Fibroblast of skin of left biceps (primary cell): Measurements from ENCODE around the gene SHB.
A peak's percentile ranks its signal among the peaks of the same experiment; 100 is the strongest.

Experiments
- DNase-seq, 2 experiments: peaks; one replicate each; pipeline ENCODE4 v3.0.0-alpha.2; 2013; ENCODE audit warnings: low read depth in 2 of 2

SHB gene

GRCh38 chr9:38042626-38043357 is 26.2 kb downstream of the SHB start:
- DNase-seq: no peak

DNA sequence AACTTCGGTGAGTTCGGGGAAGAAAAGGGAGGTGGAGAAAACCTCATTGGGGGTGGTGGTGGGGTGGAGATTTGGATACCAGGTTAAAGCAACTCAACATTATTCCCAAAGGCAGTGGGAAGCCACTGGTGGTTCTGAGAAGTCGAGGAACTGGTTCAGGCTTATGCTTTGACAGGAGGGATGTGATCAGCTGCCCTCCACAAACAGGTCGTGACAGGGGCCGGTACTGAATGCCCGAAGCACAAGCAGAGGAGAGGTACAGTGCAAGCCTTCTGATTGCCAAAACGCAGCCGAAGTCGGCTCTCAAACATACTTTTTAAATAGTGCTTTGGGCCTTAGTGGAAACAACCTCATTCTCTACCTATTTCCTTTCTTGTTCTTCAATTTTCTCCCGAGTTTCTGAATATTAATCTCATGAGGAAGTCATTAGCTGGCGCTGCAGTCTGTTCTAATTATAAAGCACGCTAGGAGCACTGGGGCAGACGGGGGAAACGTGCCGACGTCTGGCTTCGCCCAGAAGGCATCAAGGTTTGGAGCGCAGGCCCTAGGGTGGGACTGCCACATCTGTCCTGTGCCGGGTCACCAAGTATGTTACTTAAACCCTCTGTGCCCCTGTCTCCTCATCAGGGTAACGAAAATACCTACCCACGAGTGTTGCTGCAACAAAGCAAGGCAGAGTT is 27.3 kb downstream of the SHB start:
- DNase-seq: no peak

GRCh38 chr9:38039907-38040682 is 28.9 kb downstream of the SHB start:
- DNase-seq: no peak

- no peak for DNase-seq
These were observed 29.7 kb downstream of the SHB start for GRCh38 chr9:38039090-38039906.

- DNase-seq: no peak
These were observed 30.5 kb downstream of the SHB start for GRCh38 chr9:38038307-38039089.

DNA sequence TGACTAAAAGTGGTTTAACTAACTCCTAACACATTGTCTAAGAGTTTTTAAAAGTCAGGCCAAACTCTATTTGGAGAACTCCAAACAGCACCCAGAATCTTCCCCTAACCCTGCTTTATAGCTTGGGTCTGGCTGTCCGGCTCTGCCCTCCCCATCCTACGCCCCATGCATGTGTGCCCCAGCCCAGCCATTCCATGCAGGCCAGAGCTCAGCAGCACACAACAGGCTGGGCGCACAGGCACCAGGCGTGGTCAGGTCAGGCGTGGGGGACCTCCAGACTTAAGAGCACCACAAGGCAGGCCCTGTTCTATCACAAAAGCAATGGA is 31.1 kb downstream of the SHB start:
- DNase-seq: no peak

DNA sequence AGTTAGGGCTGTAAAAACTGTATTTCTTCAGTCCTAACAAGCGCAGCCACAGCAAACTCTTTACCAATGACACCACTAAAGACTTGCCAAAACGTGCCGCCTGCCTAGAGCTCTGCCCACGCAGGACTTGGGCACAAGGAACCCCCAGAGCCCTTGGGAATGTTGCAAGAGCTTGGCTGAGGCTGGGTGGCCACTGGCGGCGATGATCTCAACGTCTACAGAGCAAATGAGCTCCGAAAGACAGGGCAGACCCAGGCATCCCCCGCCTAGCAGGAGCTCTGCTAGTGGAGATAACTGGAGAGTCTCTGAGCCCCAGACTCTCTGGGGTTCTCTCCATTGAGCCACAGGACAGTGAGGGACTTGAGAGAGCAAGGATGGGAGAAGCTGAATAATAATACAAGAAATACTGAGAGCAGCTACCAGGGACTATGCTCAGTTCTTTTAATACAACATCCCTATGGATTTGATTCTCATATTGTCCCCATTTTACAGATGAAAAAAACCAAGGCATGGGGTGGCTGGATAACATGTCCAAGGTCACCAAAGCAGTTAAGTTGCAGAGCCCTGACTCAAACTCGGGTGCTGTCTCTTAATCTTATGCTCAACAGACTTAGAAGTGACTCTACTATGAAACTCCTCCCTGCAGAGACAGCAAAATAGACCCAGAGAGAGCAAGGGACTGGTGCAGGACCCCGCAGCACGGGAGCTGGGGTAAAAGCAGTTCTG is 32.5 kb downstream of the SHB start:
- no peak for DNase-seq

DNA sequence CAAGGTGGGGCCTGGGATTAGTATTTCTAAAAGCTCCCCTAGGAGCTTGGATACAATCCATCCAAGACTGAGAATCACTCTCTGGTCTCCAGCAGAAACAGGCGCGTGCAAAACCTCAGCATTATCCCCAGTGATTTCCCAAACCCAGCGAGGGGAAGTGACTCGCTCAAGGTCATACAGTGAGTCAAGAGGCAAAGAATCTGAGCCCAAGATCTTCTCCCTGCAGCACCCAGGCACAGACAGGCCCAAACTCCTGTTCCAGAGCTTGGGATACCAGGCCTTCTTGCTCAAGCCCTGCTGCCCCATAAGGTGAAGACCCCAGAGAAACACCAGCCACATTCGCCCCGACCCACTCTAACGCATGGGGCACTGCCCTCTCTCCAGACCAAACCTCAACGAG is 33.2 kb downstream of the SHB start:
- DNase-seq: peak; percentile 59 to 62

- DNase-seq: no peak
These were observed 35.1 kb downstream of the SHB start for GRCh38 chr9:38033941-38034340.

GRCh38 chr9:38032266-38033110 is 36.5 kb downstream of the SHB start:
- DNase-seq: no peak

DNA sequence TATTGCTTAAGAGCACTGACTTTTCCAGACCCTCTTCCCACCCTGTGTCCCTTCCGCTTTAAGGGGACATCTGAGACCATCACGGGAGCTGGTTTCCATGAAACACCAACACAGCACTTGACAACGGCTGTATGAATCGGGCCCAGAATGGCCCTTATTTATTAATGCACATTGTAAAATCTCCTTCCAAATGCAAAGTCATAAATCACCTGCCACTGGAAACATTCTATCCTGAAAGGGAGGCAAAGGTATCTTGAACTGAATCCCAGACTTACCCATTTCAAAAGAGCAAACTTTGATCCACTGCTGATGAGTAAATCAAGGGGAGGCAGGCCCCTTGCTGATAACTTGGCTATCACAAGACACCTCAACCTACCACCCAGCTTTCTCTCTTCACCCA is 37.4 kb downstream of the SHB start:
- no peak for DNase-seq

- no peak for DNase-seq
These were observed 38.4 kb downstream of the SHB start for GRCh38 chr9:38030658-38031057.

DNA sequence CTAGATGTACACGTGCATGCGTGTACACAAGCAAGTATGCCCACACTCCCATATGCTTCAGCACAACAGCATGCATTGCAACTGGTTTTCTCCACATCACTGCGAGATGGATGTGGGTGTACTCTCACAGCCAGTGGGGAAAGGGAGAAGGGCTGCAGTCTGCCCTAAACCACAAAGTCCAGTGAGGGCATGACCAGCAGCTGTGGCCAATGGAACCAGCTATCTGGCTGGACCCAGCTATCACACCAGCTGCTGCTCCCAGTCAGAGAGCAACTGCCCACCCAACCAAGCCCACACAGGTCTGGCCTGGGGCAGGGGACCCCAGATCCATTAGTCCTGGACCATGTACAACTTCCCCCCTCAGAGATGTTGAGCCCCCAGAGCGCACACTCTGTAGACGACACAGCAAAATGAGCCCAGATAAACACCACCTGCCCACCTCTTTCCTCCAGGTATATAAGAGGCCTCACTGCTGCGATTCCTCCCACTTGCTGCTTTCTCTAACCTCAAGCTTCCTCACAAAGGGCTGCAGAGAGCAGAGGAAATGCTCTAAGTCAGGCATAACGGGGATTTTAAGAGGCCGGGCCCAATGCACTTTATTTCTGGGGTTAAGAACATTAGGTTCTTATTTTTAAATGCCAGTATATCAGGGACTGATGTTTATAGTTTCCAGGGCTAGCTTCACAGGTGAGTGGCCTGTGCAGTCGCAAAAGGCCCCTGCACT is 39.0 kb downstream of the SHB start:
- no peak for DNase-seq

GRCh38 chr9:38027714-38028113 is 41.3 kb downstream of the SHB start:
- no peak for DNase-seq

GRCh38 chr9:38026840-38027527 is 42.0 kb downstream of the SHB start:
- no peak for DNase-seq

DNA sequence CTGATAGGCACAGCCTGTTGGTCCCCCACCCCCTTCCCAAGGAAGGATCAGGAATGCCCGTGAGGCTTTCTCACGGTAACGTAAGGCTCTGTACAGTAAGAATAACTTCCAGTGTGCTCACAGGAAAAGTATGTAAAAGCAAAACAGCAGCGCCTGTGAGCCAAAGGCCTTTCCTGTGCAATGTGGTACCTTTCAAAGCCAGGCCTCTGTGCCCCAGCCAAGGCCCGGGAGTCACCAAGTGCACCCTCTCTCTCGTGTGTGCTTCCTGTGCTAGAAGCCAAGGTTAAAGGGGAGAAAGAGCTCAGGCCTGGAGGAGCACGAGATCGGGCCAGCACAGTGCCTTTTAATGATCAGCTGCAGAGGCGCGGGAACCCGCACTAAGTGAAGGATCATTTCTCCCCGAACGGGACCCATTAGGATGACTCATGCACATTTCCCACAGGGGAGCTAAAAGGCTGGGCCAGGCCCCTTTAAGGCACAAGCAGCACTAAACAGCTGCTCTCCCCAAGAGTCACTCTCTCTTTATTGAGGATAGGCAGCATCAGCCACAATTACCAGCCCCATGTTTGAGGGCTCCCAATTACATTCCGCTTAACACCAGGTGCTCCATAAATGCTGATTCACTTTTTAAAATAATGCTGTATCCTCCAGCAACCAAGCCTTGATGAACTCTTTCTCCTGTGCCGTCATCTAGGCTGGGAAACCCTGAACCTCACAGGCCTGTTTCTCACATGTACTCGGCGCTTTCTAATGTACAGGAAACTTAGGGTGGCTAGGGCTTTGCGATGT is 42.8 kb downstream of the SHB start:
- DNase-seq: peak; percentile 76 to 77

DNA sequence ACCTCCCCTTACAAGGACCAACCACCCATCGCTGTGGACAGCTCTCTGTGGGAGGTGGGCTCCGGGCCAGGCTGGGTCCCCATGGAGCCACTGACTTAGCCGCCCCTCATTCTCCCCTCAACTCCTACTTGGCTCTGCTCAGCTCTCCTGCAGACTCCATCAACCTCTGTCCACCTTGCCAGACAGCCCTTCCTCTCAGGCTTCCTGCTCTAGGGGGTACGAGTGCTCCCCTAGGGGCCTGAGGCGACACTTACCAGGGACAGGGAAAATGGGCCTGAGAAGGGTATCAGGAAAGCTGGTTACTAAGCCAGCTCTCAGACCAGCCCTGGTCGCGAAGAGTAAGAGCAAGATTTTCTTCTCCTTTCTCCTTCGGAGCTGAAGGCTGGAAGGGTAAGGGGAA is 43.9 kb downstream of the SHB start:
- no peak for DNase-seq
